Ascending aorta (tissue), 2 donors: Measurements from ENCODE around the gene C16orf95. TPM values are rescaled to one million over a fixed set of nuclear protein-coding genes. Genes with fewer than 3 reads are reported as not detected.

ENCODE experiments used
- DNase-seq, 2 donors: peaks; one replicate each; pipeline ENCODE4 v3.0.0-alpha.2; 2019; ENCODE audit warnings: low spot score in 2 of 2
- H3K27ac ChIP-seq, 2 donors: fragments of 200-600 bp; sonication (generic); one replicate each; pipeline ENCODE4 v1.5.1; 2016 to 2017; ENCODE audit warnings: mild to moderate bottlenecking in 1 of 2
- H3K27me3 ChIP-seq: fragments of 200-600 bp; sonication (generic); one replicate; pipeline ENCODE4 v1.5.1; 2017
- H3K36me3 ChIP-seq, 2 donors: fragments of 200-600 bp; sonication (generic); one replicate each; pipeline ENCODE4 v1.5.1; 2016
- H3K4me1 ChIP-seq, 2 donors: fragments of 200-600 bp; sonication (generic); one replicate each; pipeline ENCODE4 v1.5.1; 2016 to 2017; ENCODE audit warnings: mild to moderate bottlenecking in 1 of 2
- H3K4me3 ChIP-seq, 2 donors: fragments of 200-600 bp; sonication (generic); one replicate each; pipeline ENCODE4 v1.5.1; 2016 to 2017; ENCODE audit warnings: mild to moderate bottlenecking in 1 of 2
- H3K9me3 ChIP-seq, 2 donors: fragments of 200-600 bp; sonication (generic); one replicate each; pipeline ENCODE4 v1.5.1; 2016
- CTCF ChIP-seq, 3 experiments: fragments of 200-600 bp in 2 of 3; fragments of 450-650 bp in 1 of 3; sonication (generic) in 2 of 3; IDR thresholded peaks; one replicate each; pipeline ENCODE4 v1.5.1; 2016 to 2019; ENCODE audit warnings: antibody characterized with exemption in 3 of 3, mild to moderate bottlenecking in 1 of 3, moderate library complexity in 1 of 3
- intact Hi-C: fragments of 100-400 bp; cut with DNase I; formaldehyde crosslinking; loops from one replicate; pipeline ENCODE4 v1.15.1; 2023
- total RNA-seq: library from RNA; depleted of rRNA; stranded (reverse); fragments of >200 nt; gene quantifications from one replicate; pipeline ENCODE4 v1.1.0, GENCODE V29; 2016

C16orf95 gene
- total RNA-seq, 1 donor from 2014 or later: not detected

- peaks cover 42 to 55% of the 10 kb centered on the region in 2 donors for H3K36me3 ChIP-seq
- TF ChIP-seq CTCF (IDR thresholded peaks at IDR 0.05): no peak
- H3K4me3 ChIP-seq: no peak overlapping the region
- H3K27ac ChIP-seq: no peak overlapping the region
- intact Hi-C loops: no loop called here
- peaks cover 0 to 1% of the 10 kb centered on the region in 2 donors for H3K4me1 ChIP-seq
- no peaks in the 10 kb centered on the region for H3K27me3 ChIP-seq
- DNase-seq: no peak
- no peaks in the 10 kb centered on the region for H3K9me3 ChIP-seq
Measured at GRCh38 chr16:87356491-87356853, 39.3 kb upstream of the C16orf95 start.

GRCh38 chr16:87353613-87354012 lies 36.4 kb upstream of the C16orf95 start:
- no peak for DNase-seq
- Histone ChIP-seq H3K27me3 (no peaks in the 10 kb centered on the region), H3K9me3 (no peaks in the 10 kb centered on the region), H3K4me1 (peaks cover 0 to 4% of the 10 kb centered on the region in 2 donors), H3K36me3 (peaks cover 26 to 37% of the 10 kb centered on the region in 2 donors), H3K4me3 (no peak overlapping the region), H3K27ac (no peak overlapping the region)
- intact Hi-C loops: no loop called here
- TF ChIP-seq CTCF (IDR thresholded peaks at IDR 0.05): no peak

- H3K4me3 ChIP-seq: no peak overlapping the region
- peaks cover 0 to 4% of the 10 kb centered on the region in 2 donors for H3K4me1 ChIP-seq
- no peak for DNase-seq
- no peaks in the 10 kb centered on the region for H3K9me3 ChIP-seq
- no peak overlapping the region for H3K27ac ChIP-seq
- TF ChIP-seq CTCF (IDR thresholded peaks at IDR 0.05): no peak
- intact Hi-C loops: no loop called here
- H3K36me3 ChIP-seq: peaks cover 19 to 33% of the 10 kb centered on the region in 2 donors
- H3K27me3 ChIP-seq: no peaks in the 10 kb centered on the region
Measured at GRCh38 chr16:87352818-87353217, 35.6 kb upstream of the C16orf95 start.

- H3K9me3 ChIP-seq: no peaks in the 10 kb centered on the region
- H3K4me3 ChIP-seq: peak overlapping the region in 1 of 2 donors; percentile 33
- H3K27ac ChIP-seq: peak overlapping the region in 1 of 2 donors; percentile 27
- DNase-seq: no peak
- peaks cover 17 to 30% of the 10 kb centered on the region in 2 donors for H3K36me3 ChIP-seq
- no peak for TF ChIP-seq CTCF (IDR thresholded peaks at IDR 0.05)
- H3K27me3 ChIP-seq: no peaks in the 10 kb centered on the region
- intact Hi-C loops: no loop called here
- H3K4me1 ChIP-seq: peaks cover 0 to 4% of the 10 kb centered on the region in 2 donors
Measured at GRCh38 chr16:87351320-87351698, 34.1 kb upstream of the C16orf95 start.

GRCh38 chr16:87350681-87351319 lies 33.6 kb upstream of the C16orf95 start:
- DNase-seq: no peak
- Histone ChIP-seq H3K36me3 (peaks cover 20 to 32% of the 10 kb centered on the region in 2 donors), H3K4me3 (peak overlapping the region in 1 of 2 donors; percentile 33), H3K9me3 (no peaks in the 10 kb centered on the region), H3K4me1 (peaks cover 0 to 4% of the 10 kb centered on the region in 2 donors), H3K27me3 (no peaks in the 10 kb centered on the region), H3K27ac (peak overlapping the region in 1 of 2 donors; percentile 27)
- no peak for TF ChIP-seq CTCF (IDR thresholded peaks at IDR 0.05)
- intact Hi-C loops: no loop called here
